D721Med (cell line): ENCODE results near the gene CTTNBP2NL.

ENCODE experiments used
- DNase-seq: peaks from one replicate; pipeline ENCODE4 v3.0.0; 2011; ENCODE audit warnings: low spot score; ENCODE audit not compliant: insufficient read length
- FAIRE-seq: peaks from 2 replicates; lab custom pipeline; 2011; peaks lifted over from hg19 to GRCh38; lab: Jason Lieb, UNC
- CTCF ChIP-seq: IDR thresholded peaks from 2 replicates; pipeline ENCODE4 v1.5.1; 2012; ENCODE audit warnings: mild to moderate bottlenecking, control low read depth; ENCODE audit not compliant: insufficient read depth; ENCODE audit errors: missing control alignments

CTTNBP2NL gene

GRCh38 chr1:112373806-112374205 is 22.2 kb upstream of the CTTNBP2NL start:
- DNase-seq (no peak), FAIRE-seq (no peak)

GRCh38 chr1:112375701-112376100 is 20.3 kb upstream of the CTTNBP2NL start:
- no peak for TF ChIP-seq CTCF
- FAIRE-seq, result no peak
- no peak for DNase-seq

More at GRCh38 chr1:112373806-112374205, 22.2 kb upstream of the CTTNBP2NL start:
- TF ChIP-seq CTCF, result no peak

- FAIRE-seq, result no peak
- no peak for TF ChIP-seq CTCF
- DNase-seq, result no peak
Measured at GRCh38 chr1:112380356-112380755, 15.7 kb upstream of the CTTNBP2NL start.

- no peak for DNase-seq
- TF ChIP-seq CTCF, result no peak
- no peak for FAIRE-seq
Measured at GRCh38 chr1:112381324-112382076, 14.5 kb upstream of the CTTNBP2NL start.

- no peak for TF ChIP-seq CTCF
- no peak for FAIRE-seq
- no peak for DNase-seq
Measured at GRCh38 chr1:112383759-112384370, 12.1 kb upstream of the CTTNBP2NL start.

GRCh38 chr1:112386024-112386723 is 9.8 kb upstream of the CTTNBP2NL start:
- FAIRE-seq (no peak), DNase-seq (no peak)
- TF ChIP-seq CTCF, result no peak
